SKM-1 treated with dmso at 0.1 percent for 144 hours (cell line): ENCODE data around the gene D2HGDH.
"Not testable (repeated sequence)": the region's sequence is repeated elsewhere in the genome, so short reads cannot be mapped to it uniquely, and the experiment has no call there.

Source experiments
- DNase-seq: peaks from one replicate; lab custom pipeline; 2025; ENCODE audit not compliant: unreplicated experiment; lab: John Stamatoyannopoulos, UW

D2HGDH gene

DNA sequence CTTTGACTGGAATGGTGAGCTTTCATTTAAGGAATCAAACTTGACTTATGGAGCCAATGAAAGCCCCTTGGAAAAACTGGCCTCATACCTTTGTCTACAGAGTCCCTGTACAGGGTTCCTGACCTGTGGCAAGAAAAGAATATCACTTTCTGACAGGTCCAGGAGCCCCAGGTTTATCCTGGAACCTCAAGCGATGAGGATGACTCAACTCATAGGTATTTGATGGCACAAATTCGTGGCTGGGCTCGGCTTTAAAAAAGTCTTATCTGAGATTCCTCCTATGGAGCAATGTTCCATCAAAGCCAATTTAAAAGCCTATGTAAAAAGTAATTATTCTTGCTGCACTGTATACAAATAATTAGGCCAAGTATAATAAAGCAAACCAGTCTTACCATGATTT is 57.0 kb downstream of the D2HGDH start:
- DNase-seq: not testable (repeated sequence)

DNA sequence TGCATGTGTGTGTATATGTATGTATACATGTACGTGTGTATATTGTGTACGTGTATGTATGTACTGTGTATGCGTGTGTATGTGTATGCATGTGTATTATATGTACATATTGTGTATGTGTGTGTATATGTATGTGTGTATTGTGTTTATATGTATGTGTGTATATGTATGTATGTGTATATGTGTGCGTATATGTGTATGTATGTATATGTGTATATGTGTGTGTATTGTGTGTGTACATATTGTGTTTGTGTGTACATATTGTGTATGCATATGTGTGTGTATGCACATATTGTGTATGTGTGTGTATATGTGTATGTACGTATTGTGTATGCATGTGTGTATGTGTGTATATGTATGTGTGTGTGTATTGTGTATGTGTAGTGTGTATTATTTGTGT is 59.0 kb downstream of the D2HGDH start:
- no peak for DNase-seq

DNA sequence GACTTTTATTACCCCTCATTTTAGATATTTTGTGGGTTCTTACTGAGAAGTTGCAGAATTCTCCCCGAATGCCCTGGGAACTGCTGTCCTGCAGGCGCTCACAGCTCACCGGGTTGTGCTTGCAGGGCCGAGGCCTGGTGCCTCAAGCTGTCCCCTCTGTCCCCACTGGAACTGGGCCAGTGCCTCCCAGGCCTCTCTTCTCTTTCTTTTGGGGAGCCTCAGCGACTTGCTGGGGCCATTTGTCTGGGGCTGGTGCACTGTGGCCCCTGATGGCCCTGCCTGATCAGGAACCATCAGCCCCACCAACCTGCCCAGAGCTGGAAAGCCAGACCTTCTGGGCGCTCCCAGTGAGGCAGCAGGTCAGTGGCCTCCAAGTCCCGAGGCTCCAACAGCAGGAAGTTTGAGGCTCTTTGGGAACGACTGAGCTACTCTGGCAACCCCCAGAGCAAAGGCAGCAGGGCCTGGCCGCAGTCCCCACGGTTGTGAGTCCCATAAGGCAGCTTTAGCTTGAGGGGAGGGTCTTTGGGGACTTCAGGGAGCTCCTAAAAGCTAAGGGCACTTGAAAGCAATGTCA is 59.9 kb downstream of the D2HGDH start:
- DNase-seq: no peak

DNA sequence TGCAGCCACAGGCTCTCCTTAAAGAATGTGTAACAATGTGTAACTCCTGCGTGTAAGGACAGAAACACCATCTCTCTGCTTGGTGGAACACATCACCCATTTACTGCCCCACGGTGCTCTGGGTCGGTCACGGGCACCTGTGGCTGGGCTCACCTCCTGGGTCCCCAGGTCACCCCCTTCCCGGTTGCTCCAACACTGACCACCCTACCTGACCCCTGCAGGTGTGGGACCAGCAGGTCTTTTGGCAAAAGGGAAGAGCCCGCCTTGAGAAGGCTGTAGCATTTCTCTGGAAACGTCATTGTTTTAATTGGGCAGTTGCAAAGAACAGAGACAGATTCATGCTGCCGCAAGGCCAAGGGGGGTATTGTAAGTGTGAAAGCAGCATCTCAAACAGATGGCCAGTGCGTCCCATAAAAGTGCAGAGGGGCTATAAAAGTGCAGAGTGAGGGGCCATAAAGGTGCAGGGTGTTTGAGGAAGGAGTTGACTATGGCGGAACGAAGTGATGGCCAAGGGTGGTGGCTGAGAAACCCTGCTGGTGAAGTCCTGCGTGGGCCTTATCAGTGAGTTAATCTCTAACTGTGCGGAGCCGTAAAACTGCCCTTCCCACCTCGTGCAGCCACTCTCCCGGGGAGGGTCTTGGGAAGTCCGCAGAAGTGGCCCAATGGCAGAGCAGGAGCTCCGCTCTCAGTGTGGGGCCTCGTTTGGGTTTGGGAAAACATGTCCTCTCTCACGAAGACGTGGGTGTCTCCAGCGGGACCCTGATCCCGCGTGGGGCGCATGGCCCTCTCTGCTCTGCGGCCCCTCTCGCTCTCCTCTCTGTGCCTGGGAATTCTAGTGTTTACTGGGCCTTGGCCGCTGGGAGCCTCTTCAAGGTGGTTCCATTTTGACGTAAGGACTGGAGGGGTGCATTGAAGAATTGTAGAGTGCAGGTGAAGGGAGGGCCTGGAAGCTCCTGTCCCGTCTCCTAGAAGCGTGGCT is 60.9 kb downstream of the D2HGDH start:
- DNase-seq: no peak

DNA sequence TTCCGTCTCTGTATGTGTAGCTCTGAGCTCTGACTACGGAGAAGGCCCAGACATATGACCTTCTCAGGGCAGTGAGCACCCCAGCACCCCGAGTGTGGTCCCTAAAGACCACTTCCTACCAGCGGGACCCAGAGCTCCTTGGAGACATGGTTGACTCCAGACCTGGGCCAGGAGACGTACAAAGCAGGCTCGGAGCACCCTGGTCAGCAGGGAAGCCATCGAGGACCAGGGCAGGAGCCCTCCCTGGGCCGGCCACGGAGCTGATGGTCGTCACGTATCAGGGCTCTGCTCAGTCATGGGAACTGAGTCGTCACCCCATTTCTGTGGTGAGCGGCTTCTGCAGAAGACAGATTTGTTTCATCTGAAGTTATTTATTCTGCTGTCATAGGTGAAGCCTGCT is 61.8 kb downstream of the D2HGDH start:
- DNase-seq: no peak

DNA sequence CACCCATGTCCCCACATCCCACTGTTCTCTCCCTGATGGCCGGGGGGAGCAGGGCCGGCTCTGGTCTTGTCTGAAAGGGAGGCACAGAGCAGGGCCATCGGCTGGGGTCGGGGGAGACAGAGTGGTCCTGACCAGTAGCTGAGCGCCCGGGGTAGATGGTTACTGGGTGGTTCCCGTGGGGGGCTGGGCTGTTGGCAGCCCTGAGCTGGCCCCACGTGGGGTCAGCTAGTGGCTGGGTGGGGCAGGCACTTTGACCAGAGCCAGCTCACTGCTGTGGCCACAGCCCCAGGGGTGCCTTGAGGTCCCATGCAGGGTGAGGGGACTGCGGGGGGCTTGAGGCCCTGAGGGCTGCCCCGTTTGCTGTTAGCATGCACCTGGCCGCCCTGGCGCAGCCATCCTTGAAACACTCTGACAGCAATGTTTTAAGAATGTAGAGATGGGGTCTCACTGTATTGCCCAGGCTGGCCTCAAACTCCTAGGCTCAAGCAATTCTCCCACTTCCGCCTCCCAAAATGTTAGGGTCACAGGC is 62.2 kb downstream of the D2HGDH start:
- DNase-seq: no peak

DNA sequence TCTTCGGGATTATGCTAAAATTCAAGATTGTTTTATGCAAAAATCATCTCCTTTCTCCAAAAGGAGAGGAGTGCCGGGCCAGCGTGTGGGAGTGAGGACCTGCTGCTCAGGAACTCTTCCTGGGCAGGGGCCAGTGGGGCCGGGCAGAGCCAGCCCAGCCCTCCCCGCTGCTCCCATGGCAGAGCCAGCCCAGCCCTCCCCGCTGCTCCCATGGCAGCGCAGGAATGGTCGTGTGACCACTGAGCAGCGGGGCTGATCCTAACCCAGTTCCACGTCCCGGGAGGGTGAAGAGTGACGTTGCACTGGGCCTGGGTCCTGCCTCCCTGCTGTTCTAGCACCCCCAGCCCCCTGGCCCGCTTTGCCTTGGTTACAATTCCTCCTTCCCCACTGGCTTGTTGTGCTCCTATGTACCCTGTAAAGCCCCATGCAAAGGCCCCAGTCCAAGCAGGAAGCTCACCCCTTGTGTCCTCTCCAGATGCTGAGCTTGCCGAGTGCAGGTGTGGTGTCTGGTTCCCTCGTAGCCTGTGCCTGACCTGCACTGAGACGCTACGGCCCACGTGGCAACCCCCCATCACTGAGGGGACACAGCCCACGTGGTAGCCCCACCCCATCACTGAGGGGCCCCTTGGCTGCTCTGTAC is 63.1 kb downstream of the D2HGDH start:
- DNase-seq: no peak

DNA sequence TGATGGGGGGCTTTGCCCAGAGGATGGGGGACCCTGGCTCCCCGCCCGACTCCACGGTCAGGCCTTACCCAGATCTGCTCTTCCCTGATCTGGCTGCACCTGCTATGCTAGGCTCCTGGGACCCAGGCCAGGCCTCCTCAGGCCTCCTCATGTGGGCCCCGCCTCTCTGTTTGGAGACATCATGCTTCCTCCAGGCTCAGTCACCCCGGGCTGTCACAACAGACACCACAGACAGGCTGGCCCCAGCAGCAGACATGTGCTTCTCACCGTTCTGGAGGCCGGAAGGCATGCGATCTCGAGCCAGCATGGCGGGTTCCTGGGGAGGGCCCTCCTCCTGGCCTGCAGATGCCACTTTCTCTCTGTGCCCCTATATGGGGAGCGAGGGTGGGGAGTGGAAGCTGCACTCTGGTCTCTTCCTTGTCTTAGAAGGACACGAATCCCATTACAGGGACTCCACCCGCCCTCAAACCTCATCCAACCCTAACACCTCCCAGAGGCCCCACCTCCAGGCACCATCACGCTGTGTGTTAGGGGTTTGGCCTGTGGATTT is 63.7 kb downstream of the D2HGDH start:
- DNase-seq: no peak

DNA sequence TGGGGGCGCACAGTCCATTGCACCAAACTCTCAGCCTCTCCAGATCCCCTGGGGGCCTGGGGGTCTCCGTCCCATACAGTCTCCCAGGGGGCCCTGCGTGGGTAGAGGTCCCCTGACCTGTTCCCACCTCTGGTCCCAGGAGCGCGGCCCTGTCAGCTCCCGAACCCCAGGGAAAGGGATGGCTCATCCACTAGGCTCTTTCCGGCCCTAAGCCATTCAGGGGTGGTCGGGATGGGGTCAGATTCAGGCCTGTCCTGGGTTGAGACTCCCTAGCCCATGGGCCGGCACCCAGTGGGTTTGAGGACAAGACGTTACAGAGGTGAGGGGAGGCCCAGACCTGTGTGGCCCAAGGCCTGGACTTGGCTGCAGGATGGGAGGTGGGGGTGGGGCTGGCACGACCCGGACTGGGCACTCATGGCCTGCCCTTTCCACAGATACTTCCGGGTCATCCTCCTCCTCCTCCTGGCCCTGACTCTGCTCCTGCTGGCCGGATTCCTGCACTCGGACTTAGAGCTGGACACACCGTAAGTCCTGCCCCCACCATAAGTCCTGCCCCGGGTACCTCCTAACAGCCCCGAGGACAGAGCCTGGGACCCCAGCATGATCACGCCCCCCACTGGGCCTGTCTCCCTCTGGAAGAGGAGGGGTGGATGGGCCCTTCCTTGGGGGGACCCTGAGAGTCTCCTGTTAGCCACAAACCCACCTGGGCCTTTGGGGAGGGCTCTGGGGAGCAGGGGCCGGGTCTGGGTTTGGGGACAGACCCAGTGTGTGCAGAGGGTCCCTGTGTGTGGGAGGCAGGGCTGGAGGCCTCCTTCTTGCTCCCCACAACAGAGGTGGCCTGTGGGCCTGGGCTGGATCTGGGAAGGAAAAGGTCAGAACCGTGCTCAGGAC is 64.4 kb downstream of the D2HGDH start:
- no peak for DNase-seq

DNA sequence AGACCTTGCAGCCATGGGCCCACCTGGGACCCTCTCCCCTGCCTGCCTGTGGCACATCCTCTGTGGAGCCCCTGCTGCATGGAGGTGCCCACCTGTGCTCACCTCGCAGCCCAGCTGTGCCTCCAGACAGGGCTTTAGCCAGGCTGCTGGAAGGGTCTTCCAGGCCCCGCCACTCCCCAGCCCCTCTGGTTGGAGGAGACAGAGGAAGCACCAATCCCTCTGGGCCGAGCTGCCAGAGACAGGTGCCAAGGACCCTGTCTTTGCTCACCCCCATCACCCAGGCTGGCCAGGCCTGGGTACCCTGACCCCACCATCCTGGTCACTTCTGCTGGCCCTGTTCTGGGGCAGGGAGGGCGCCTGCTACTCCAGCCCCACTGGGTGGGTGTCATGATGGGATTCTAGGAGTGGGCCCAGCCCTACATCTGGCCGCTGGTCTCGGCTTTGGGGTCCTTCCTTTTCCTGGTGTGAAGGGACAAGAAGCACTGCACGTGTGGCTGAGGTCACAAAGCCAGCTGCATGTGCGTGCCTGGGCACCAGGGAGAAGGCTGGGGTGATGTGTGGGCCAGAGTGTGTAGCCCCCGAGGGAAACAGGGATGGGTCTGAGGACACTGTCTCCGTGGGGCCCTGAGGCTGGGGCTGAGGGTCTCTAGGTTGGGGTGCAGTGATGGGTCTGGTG is 65.2 kb downstream of the D2HGDH start:
- no peak for DNase-seq

DNA sequence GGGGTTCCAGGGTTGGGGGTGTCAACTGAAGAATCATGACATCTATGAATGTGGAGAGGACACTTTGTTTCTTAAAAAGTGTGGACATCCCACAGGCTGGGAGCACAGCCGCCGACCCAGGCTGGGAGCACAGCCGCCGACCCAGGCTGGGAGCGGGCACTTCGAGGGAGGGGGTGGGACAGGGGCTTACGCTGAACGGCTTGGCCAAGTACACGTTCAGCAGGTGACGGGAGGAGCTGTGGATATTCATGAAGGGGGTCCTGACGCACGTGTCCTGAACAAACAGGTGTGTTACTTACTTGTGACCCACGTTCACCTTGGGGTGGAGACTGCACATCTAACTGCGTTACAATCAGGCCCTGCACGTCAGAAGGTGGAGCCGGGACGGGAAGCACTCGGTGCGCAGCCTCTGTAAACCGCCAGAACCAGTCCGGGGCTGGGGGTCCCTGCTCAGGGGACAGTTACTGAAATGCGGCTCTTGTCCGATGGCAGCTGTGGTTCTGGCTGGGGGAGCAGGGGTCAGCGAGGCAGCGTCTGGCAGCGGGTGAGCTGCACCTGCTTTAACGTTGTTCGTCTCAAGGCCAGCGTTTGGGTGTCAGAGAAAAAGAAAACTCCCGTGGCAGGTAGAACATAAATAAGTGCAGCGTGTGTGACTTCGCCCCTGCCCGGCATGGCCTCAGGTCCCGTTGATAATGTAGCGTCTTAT is 65.9 kb downstream of the D2HGDH start:
- not testable (repeated sequence) for DNase-seq

DNA sequence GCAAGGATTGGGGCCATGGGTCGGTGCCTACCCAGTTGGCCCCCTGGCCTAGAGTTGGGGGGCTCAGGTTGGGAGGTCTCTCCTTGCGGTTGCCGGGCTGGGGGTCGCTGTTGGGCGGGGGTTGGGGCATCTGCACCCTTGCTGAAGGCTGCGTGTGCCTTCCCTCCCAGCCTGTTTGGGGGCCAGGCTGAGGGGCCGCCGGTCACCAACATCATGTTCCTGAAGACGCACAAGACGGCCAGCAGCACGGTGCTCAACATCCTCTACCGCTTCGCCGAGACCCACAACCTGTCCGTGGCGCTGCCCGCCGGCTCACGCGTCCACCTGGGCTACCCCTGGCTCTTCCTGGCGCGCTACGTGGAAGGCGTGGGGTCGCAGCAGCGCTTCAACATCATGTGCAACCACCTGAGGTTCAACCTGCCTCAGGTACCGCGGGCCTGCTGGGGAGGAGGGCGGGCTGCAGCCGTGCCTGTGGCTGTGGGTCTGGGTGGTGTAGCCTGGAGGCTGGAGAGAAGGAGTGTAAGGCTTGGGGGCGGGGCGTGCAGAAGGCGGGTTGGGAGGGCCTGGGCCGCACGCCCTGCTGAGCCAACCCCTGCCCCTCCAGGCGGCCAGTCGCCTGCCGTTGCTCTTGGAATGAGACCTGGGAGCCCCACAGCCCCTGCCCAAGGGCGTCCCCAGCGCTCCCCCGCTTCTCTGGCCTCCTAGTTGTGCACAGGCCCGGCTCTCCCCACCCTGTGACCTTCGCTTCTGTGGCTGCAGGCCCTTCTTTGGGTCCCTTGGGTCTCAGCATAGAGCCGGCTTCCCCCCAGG is 67.4 kb downstream of the D2HGDH start:
- no peak for DNase-seq

DNA sequence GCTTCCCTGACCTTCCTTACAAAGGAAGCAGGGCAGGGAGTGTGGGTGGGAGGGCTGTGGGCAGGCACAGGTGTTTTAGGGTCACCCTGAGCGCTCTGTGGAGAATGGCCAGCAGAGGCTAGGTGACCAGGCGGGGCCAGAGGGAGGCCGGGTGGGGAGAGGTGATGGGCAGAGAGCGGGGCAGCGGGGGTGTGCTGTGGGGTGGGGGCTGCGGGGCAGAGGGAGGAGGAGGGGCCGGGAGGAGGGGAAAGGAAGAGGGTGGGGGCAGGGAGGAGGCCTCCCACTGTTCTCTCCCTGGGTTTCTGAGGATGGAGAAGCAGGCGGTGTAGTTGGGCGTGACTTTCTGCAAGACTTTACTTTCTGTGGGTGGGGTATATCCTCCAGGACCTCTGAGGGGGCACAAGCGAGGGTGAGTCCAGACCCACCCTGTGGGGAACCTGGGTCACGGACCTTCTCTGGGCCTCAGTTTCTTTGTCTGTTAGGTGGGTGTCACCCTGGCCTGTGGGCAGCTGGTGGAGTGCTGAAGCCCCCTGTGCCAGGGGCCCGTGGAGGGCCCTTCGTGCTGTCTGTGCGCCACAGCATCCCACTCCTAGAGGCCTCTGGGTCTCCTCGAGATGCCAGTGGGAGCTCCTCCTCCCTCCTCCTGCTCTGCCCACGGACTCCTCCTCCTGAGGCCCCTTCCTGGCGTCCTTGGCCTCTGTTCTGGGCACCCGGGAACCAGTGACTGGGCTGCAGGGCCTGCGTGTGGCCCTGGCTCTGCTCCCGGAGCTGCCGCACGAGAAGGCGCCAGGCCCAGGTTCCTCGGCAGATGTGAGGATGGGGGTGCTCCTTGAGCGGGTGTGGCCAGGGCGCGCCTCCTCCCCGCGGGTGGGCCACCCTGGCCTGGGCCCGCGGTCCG is 68.2 kb downstream of the D2HGDH start:
- no peak for DNase-seq

DNA sequence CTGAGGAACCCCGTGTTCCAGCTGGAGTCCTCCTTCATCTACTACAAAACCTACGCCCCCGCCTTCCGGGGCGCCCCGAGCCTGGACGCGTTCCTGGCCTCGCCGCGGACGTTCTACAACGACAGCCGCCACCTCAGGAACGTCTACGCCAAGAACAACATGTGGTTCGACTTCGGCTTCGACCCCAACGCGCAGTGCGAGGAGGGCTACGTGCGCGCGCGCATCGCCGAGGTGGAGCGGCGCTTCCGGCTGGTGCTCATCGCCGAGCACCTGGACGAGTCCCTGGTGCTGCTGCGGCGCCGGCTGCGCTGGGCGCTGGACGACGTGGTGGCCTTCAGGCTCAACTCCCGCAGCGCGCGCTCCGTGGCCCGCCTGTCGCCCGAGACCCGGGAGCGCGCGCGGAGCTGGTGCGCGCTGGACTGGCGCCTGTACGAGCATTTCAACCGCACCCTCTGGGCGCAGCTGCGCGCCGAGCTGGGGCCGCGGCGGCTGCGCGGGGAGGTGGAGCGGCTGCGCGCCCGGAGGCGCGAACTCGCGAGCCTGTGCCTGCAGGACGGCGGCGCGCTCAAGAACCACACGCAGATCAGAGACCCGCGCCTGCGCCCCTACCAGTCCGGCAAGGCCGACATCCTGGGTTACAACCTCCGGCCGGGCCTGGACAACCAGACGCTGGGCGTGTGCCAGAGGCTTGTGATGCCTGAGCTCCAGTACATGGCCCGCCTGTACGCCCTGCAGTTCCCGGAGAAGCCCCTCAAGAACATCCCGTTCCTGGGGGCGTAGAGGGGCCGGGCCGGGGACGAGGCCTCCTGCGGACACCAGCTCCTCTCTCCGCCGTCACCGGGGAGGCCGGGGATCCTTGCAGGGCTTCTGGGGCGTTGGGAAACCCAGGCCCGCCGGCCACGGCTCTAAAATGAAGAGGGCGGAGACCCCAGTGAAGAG is 69.2 kb downstream of the D2HGDH start:
- DNase-seq: no peak

DNA sequence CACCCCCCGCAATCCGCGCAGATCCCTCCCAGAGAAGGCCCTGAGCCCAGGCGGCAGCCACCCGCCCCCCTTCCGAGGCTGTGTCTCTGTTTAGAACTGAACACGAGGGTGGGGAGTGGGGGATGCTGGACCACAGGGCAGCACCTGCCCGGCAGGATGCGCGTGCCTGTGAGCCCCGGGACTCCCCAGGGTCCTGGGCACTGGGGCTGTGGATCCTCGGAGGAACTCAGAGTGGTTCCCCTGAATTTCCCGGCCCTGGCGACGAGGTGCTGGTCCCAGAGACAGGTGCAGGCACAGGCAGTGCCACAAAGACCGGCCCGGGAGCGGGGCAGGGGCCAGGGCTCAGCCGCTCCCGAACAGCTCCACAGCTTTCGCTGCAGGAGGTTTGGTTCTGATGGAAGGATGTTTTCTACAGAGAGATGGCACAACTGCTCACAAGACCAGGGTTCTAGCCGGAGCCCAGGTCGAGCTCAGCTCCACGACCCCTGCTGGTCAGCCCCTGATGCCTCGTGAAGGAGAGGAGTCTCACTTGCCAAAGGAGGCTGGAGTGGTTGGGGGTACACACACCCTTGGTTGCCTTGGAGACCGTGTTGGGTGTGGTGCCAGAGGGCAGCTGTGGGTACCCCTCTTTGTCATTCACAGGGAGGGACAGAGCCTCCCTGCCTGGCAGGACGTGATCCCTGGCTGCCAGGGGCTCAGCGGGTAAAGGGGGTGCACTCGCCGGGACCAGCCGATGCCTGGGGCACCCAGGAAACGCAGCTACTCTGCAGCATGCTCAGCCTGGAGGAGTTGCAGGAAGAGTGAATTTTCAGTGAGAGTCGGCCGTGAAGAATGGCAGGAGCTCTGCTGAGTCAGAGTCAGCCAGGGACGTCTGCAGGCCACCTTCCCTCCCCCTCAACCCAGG is 70.1 kb downstream of the D2HGDH start:
- DNase-seq: peak; percentile 4
